Measurements from ENCODE around the gene TXNRD1.
A peak's percentile ranks its signal among the peaks of the same experiment; 100 is the strongest.
"Not testable (repeated sequence)": the region's sequence is repeated elsewhere in the genome, so short reads cannot be mapped to it uniquely, and the experiment has no call there.

The TXNRD1 gene

DNA sequence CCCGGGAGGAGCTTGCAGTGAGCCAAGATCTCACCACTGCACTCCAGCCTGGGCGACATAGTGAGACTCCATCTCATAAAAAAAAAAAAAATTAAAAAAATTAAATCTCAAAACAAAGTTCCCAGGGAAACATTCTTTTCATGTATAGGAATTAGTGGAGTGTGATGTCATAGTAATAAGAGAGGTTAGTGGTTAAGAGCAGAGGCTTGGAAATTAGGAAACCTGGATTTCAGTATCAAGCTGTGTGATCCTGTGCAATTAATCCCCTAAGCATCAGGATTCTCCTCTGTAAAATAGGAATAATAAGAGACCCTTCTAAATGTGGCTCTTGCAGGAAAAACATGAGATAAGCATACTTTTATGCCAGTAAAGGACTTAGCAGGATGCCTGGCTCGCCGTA is 3.1 kb upstream of the TXNRD1 start:
- TF ChIP-seq, protein P1, sequence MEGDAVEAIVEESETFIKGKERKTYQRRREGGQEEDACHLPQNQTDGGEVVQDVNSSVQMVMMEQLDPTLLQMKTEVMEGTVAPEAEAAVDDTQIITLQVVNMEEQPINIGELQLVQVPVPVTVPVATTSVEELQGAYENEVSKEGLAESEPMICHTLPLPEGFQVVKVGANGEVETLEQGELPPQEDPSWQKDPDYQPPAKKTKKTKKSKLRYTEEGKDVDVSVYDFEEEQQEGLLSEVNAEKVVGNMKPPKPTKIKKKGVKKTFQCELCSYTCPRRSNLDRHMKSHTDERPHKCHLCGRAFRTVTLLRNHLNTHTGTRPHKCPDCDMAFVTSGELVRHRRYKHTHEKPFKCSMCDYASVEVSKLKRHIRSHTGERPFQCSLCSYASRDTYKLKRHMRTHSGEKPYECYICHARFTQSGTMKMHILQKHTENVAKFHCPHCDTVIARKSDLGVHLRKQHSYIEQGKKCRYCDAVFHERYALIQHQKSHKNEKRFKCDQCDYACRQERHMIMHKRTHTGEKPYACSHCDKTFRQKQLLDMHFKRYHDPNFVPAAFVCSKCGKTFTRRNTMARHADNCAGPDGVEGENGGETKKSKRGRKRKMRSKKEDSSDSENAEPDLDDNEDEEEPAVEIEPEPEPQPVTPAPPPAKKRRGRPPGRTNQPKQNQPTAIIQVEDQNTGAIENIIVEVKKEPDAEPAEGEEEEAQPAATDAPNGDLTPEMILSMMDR (IDR thresholded peaks at IDR 0.05; ENCODE audit: low read length, missing control alignments) = no peak
- no peak for DNase-seq (ENCODE audit: low read depth)

DNA sequence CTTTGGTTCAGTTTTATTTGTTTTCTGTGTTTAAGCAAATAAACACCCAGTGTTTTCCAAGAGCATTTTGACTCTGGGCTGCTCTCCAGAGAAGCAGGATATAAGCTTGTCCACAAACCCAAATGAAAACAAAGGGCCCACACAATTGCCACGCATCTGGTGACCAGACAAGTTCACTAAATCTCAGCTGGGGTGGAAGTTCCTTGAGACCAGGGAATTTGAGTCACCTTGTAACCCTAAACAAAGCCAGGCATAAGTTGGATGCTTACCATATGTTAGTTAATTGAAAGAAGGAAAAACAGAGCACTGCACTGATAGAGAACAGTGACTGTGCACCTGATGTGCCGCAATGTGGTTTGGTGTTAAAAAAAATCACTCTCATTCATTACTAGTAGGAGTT is 1.6 kb upstream of the TXNRD1 start:
- DNase-seq (ENCODE audit: low read depth) = peak; percentile 77
- H3K4me3 ChIP-seq (replicated peaks; ENCODE audit: low read depth, low read length) = no peak overlapping the region
- TF ChIP-seq, protein P1 (IDR thresholded peaks at IDR 0.05; ENCODE audit: low read length, missing control alignments) = no peak

More for the DNA sequence above, 3.1 kb upstream of the TXNRD1 start:
- H3K4me3 ChIP-seq (replicated peaks; ENCODE audit: low read depth, low read length) = no peak overlapping the region

DNA sequence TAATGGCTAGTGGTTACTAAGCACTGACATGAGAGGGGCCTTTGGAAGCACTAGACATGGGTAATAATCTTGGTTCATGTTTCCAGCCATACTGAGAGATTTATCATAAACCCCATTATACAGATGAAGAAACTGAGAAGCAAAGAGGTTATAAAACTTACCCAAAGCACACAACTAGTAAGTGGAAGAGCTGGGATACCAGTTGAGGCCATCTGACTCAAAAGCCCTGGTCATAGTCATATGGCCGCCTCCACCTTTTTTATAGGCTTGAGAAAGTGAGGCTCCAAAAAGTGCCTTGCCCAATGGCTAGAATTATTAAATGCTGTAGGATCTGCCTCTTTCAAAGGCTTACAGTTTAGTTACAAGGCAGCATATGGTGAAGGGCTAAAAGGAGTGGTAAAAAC is 944 bp downstream of the TXNRD1 start:
- peak overlapping the region; percentile 61 for H3K4me3 ChIP-seq (replicated peaks; ENCODE audit: low read depth, low read length)
- DNase-seq (ENCODE audit: low read depth) = no peak
- TF ChIP-seq, protein P1 (IDR thresholded peaks at IDR 0.05; ENCODE audit: low read length, missing control alignments) = no peak

DNA sequence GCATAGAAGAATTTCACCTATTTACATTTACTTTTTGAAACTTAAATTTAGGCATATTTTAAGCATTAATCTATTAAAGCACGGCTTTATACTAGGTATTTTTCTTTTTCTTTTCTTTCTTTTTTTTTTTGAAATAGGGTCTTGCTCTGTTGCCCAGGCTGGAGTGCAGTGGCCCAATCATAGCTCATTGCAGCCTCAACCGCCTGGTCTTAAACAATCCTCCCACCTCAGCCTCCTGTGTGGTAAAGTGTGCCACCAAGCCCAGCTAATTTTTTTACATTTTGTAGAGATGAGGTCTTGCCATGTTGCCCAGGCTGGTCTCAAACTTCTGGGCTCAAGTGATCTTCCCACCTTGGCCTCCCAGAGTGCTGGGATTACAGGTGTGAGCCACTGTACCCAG is 2.9 kb downstream of the TXNRD1 start:
- not testable (repeated sequence) for DNase-seq (ENCODE audit: low read depth); H3K4me3 ChIP-seq (replicated peaks; ENCODE audit: low read depth, low read length)

DNA sequence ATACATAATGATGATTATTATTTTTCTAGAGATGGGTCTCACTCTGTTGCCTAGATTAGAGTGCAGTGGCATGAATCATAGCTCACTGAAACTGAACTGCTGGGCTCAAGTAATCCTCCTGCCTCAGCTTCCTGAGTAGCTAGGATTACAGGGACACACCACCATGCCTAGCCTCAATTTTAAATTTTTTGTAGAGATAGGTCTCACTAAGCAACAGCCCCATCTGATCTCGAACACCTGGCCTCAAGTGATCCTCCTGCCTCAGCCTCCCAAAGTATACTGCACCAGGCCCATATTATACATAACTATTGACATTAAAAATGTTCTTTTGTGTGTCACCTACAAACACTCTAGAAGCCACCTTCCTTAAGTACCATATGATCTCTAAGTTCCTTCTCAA is 3.4 kb downstream of the TXNRD1 start:
- no peak overlapping the region for H3K4me3 ChIP-seq (replicated peaks; ENCODE audit: low read depth, low read length)
- peak; percentile 56 for DNase-seq (ENCODE audit: low read depth)
- TF ChIP-seq, protein P1 (IDR thresholded peaks at IDR 0.05; ENCODE audit: low read length, missing control alignments) = no peak

DNA sequence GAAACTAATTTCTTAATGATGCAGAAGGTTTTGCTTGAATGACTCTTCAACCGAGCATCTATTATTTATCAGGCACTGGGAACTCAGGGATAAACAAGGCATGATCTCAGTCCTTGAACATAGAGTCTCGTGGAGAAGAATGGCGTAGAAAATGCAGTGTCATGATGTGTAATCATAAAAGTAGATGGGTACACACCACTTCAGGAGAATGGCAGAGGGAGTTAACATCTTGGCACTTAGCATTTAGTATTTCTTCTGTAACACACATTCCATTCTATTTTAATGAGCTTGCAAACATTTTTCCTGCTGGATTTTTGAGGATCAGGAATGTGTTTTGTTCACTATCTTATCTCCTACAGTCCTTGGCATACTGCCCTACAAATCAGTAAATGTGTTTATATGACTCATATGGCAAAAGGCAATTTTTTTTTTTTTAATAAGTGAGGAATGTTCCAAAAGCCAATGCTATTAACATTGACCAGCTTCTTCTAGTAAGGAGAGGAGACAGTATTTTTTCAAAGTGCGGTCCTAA is 3.8 kb downstream of the TXNRD1 start:
- peak; percentile 99 for DNase-seq (ENCODE audit: low read depth)
- TF ChIP-seq, protein P1 (IDR thresholded peaks at IDR 0.05; ENCODE audit: low read length, missing control alignments) = no peak
- no peak overlapping the region for H3K4me3 ChIP-seq (replicated peaks; ENCODE audit: low read depth, low read length)

DNA sequence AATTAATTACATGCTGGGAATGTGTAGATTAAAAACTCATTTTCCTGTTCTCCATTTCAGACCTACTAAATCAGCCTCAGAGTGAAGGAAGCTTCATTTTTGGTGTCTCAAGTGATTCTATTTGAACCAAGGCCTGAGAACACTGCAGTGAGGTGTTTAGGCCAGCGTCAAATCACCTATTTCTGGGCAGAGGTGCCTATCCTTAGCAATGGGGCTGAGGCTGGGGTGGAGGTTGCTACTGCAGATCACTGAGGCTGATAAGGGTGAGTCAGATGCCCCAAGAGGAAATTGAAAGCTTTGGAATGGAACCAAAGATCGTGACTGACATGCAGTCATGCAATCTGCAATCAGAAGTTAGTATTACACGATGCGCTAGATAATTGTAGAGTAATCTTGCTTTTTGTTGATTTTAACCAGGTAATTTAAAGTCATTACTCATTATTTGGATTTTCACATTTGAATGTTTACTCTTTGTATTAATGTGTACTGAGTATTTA is 4.4 kb downstream of the TXNRD1 start:
- DNase-seq (ENCODE audit: low read depth) = peak; percentile 72
- TF ChIP-seq, protein P1 (IDR thresholded peaks at IDR 0.05; ENCODE audit: low read length, missing control alignments) = no peak
- no peak overlapping the region for H3K4me3 ChIP-seq (replicated peaks; ENCODE audit: low read depth, low read length)
